ENCODE results near the gene HOXA11.

HOXA11 gene

GRCh38 chr7:27156508-27156898, 28.5 kb downstream of the HOXA11 start, which contains the start of gene HOXA7:
TSS of gene HOXA7 (minus strand) at chr7:27156675. CDS start at chr7:27156545, 130 bp downstream.
- no peak for DNase-seq

GRCh38 chr7:27155816-27156507, 29.1 kb downstream of the HOXA11 start:
- DNase-seq: no peak

GRCh38 chr7:27154901-27155815, 29.9 kb downstream of the HOXA11 start:
- DNase-seq: no peak

GRCh38 chr7:27154369-27154768, 30.7 kb downstream of the HOXA11 start:
- no peak for DNase-seq

GRCh38 chr7:27153526-27153925, 31.5 kb downstream of the HOXA11 start:
- DNase-seq: no peak

GRCh38 chr7:27152816-27153442, 32.1 kb downstream of the HOXA11 start:
- DNase-seq: no peak

GRCh38 chr7:27151931-27152815, 32.9 kb downstream of the HOXA11 start, which contains the start of gene HOXA3:
TSS of gene HOXA3 (minus strand) at chr7:27152583. CDS start at chr7:27110640, 41,943 bp downstream.
- DNase-seq: no peak

- DNase-seq: no peak
Observed at GRCh38 chr7:27151341-27151930, 33.6 kb downstream of the HOXA11 start.

GRCh38 chr7:27150568-27151340, 34.3 kb downstream of the HOXA11 start:
- peak; percentile 5 for DNase-seq

- no peak for DNase-seq
Observed at GRCh38 chr7:27149842-27150567, 35.0 kb downstream of the HOXA11 start.

- DNase-seq: no peak
Observed at GRCh38 chr7:27148756-27149641, 36.0 kb downstream of the HOXA11 start.

GRCh38 chr7:27148031-27148755, 36.8 kb downstream of the HOXA11 start:
- DNase-seq: no peak

GRCh38 chr7:27147199-27148030, 37.6 kb downstream of the HOXA11 start, which contains the start of gene HOXA6:
TSS of gene HOXA6 (minus strand) at chr7:27147774. CDS start at chr7:27147749, 25 bp downstream.
- no peak for DNase-seq

GRCh38 chr7:27146491-27147198, 38.4 kb downstream of the HOXA11 start:
- no peak for DNase-seq

- no peak for DNase-seq
Observed at GRCh38 chr7:27145914-27146412, 39.1 kb downstream of the HOXA11 start.

GRCh38 chr7:27145165-27145913, 39.7 kb downstream of the HOXA11 start:
- DNase-seq: no peak

Measured in amniotic stem cell (primary cell).